K562 (cell line): ENCODE data around the gene IGIP.

Experiments
- E2F4 ChIP-seq: sonication (generic); formaldehyde crosslinking; IDR thresholded peaks from 2 replicates; pipeline ENCODE4 v1.8.0; 2022; ENCODE audit warnings: mild to moderate bottlenecking, low read depth, missing genetic modification reagents
- ELK3 ChIP-seq: fragments of 450-650 bp; formaldehyde crosslinking; IDR thresholded peaks from 2 replicates; pipeline ENCODE4 v1.4.0; 2020; ENCODE audit warnings: mild to moderate bottlenecking
- EP400 ChIP-seq: fragments of 450-650 bp; IDR thresholded peaks from 2 replicates; pipeline ENCODE4 v1.6.1; 2017; ENCODE audit warnings: antibody characterized with exemption, mild to moderate bottlenecking, moderate library complexity
- HOMEZ ChIP-seq: fragments of 250-450 bp; sonication (Bioruptor Pico); IDR thresholded peaks from 2 replicates; pipeline ENCODE4 v1.4.0; 2020; ENCODE audit warnings: mild to moderate bottlenecking, moderate library complexity
- MTA1 ChIP-seq: fragments of 450-650 bp; IDR thresholded peaks from 2 replicates; pipeline ENCODE4 v1.6.1; 2017; ENCODE audit warnings: borderline replicate concordance
- MXD1 ChIP-seq: fragments of 250-450 bp; sonication (Bioruptor Pico); IDR thresholded peaks from 2 replicates; pipeline ENCODE4 v1.8.0; 2021; ENCODE audit warnings: borderline replicate concordance, mild to moderate bottlenecking, moderate library complexity; ENCODE audit not compliant: poor library complexity, severe bottlenecking
- REST ChIP-seq, 2 experiments: fragments of 450-650 bp; formaldehyde crosslinking in 1 of 2; IDR thresholded peaks; 2 replicates each; pipeline versions ENCODE4 v1.4.0 to v1.6.1; 2014 to 2020; ENCODE audit warnings: mild to moderate bottlenecking in 2 of 2, borderline replicate concordance in 1 of 2, low read depth in 1 of 2
- SP1 ChIP-seq: sonication (generic); formaldehyde crosslinking; IDR thresholded peaks from 2 replicates; pipeline ENCODE4 v1.8.1; 2022; ENCODE audit warnings: mild to moderate bottlenecking, missing genetic modification reagents
- TEAD2 ChIP-seq: fragments of 450-650 bp; IDR thresholded peaks from 2 replicates; pipeline ENCODE4 v1.6.1; 2016; ENCODE audit warnings: missing genetic modification characterization, control low read depth, missing compliant biosample characterization
- ZC3H4 ChIP-seq: sonication (generic); formaldehyde crosslinking; IDR thresholded peaks from 2 replicates; pipeline ENCODE4 v1.9.0; 2021; ENCODE audit warnings: missing genetic modification reagents, borderline replicate concordance
- ZNF174 ChIP-seq: fragments of 250-450 bp; sonication (Bioruptor Pico); IDR thresholded peaks from 2 replicates; pipeline ENCODE4 v1.4.0; 2020; ENCODE audit warnings: mild to moderate bottlenecking
- ZNF274 ChIP-seq: IDR thresholded peaks from 2 replicates; pipeline ENCODE4 v1.6.1; 2011; ENCODE audit warnings: low read depth, mild to moderate bottlenecking, low read length, moderate library complexity, borderline replicate concordance

- TF ChIP-seq MTA1 = no peak
- no peak for TF ChIP-seq EP400
- TF ChIP-seq ZNF174 (CRISPR knock-in tag) = no peak
- TF ChIP-seq HOMEZ (CRISPR knock-in tag) = no peak
- TF ChIP-seq ZC3H4 (CRISPR knock-in tag) = no peak
- TF ChIP-seq E2F4 (CRISPR knock-in tag) = no peak
- TF ChIP-seq MXD1 (CRISPR knock-in tag) = no peak
- no peak for TF ChIP-seq ZNF274
- no peak for TF ChIP-seq SP1 (CRISPR knock-in tag)
- no peak for TF ChIP-seq REST (IDR thresholded peaks at IDR 0.05; ENCODE audit: borderline replicate concordance)
- TF ChIP-seq REST (CRISPR knock-in tag; IDR thresholded peaks at IDR 0.05; ENCODE audit: low read depth) = no peak
- TF ChIP-seq TEAD2 (tag) = no peak
- TF ChIP-seq ELK3 (CRISPR knock-in tag) = no peak
These were observed 46.7 kb downstream of the IGIP start for GRCh38 chr5:140172483-140172882.
